GM23248 (cell line): ENCODE measurements around the gene ST7.

ENCODE experiments used
- EZH2 ChIP-seq: fragments of 200-600 bp; sonication (generic); IDR thresholded peaks from 2 replicates; pipeline ENCODE4 v1.6.1; 2018; ENCODE audit warnings: antibody characterized with exemption, mild to moderate bottlenecking; ENCODE audit not compliant: insufficient read depth, poor library complexity, severe bottlenecking
- EZH2phosphoT487 ChIP-seq: fragments of 200-600 bp; sonication (generic); IDR thresholded peaks from 2 replicates; pipeline ENCODE4 v1.6.1; 2018; ENCODE audit warnings: antibody characterized with exemption, moderate library complexity, mild to moderate bottlenecking, low read depth; ENCODE audit not compliant: insufficient read depth

GRCh38 chr7:117243390-117243789 is 290.1 kb downstream of the ST7 start:
- TF ChIP-seq EZH2phosphoT487 (no peak), EZH2 (no peak)
